IPS-20b (cell line): ENCODE results near the gene ATP2B1.
"Not testable (repeated sequence)": the region's sequence is repeated elsewhere in the genome, so short reads cannot be mapped to it uniquely, and the experiment has no call there.

Experiments used
- H3K27ac ChIP-seq: one replicate; pipeline ENCODE4 v1.5.1; 2013; ENCODE audit warnings: low read length
- H3K27me3 ChIP-seq: 2 replicates; pipeline ENCODE4 v1.6.1; 2013; ENCODE audit warnings: mild to moderate bottlenecking, low read length, inconsistent platforms; ENCODE audit not compliant: insufficient read depth
- H3K36me3 ChIP-seq: 2 replicates; pipeline ENCODE4 v1.6.1; 2013; ENCODE audit warnings: low read depth, mild to moderate bottlenecking, inconsistent platforms, low read length, moderate library complexity; ENCODE audit not compliant: insufficient read depth
- H3K4me1 ChIP-seq: 2 replicates; pipeline ENCODE4 v1.6.1; 2013; ENCODE audit warnings: mild to moderate bottlenecking, control low read depth, inconsistent platforms, low read length, moderate library complexity; ENCODE audit not compliant: insufficient read depth
- H3K4me3 ChIP-seq: 2 replicates; pipeline ENCODE4 v1.5.1; 2013; ENCODE audit warnings: mild to moderate bottlenecking, low read length, inconsistent platforms
- H3K9ac ChIP-seq: 2 replicates; pipeline ENCODE4 v1.6.1; 2013; ENCODE audit warnings: low read depth, mild to moderate bottlenecking, inconsistent platforms, low read length, moderate library complexity
- H3K9me3 ChIP-seq: 2 replicates; pipeline ENCODE4 v1.6.1; 2013; ENCODE audit warnings: mild to moderate bottlenecking, low read depth, low read length, inconsistent platforms; ENCODE audit not compliant: insufficient read depth

Gene ATP2B1

DNA sequence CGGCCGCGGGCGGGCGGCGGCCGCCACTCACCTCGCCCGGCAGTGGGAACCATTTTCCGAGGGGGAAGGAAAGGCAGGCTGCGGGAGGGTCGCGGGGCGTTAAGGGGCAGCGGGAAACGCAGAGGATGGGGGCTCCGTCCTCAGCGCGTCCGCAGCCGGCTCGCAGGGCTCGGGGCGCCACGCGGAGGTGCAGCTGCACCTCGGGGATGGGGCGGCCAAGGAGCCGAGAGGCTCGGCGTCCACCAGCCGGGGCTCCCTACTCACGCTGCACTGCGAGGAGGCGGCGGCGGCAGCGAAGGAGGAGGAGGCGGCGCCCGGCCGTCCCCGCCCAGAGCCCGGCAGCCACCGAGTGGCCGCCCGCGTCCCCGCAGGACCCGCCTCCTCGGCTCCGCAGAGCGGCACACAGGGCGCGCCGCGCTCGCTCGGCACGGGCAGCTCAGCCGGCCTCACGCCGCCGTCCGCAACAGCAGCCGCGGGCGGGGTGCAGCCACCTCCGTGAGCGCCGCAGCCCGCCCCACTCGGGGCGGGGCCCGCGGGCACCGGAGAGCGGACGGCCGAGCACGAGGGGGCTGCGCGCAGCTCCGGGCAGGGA is at the start of gene ATP2B1:
TSS of gene ATP2B1 (minus strand) at position 274 of the 592 bp plus-strand sequence. CDS start 52,952 bp downstream, outside the sequence.
- peaks cover 51% of the 10 kb centered on the region for H3K27me3 ChIP-seq
- peak within 1 kb of the TSS; percentile 85 for H3K9ac ChIP-seq
- peak within 1 kb of the TSS; percentile 93 for H3K4me3 ChIP-seq
- no peak within 1 kb of the TSS for H3K27ac ChIP-seq
- no peaks in the 10 kb centered on the region for H3K4me1 ChIP-seq
- H3K36me3 ChIP-seq, result no peaks in the 10 kb centered on the region
- H3K9me3 ChIP-seq, result no peaks in the 10 kb centered on the region

DNA sequence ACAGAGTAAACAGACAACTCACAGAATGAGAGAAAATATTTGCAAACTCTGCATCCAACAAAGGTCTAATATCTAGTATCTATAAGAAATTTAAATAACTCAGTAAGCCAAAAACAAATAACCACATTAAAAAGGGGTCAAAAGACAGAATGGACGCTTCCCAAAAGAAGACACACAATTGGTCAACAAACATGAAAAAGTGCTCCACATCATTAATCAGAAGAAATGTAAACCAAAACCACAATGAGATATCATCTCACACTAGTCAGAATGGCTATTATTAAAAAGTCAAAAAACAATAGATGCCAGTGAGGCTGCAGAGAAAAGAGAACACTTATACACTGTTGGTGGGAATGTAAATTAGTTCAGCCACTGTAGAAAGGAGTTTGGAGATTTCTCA is 49.3 kb upstream of the ATP2B1 start:
- not testable (repeated sequence) for H3K27ac ChIP-seq, H3K9ac ChIP-seq, H3K4me3 ChIP-seq, H3K27me3 ChIP-seq, H3K9me3 ChIP-seq, H3K36me3 ChIP-seq, H3K4me1 ChIP-seq

- Histone ChIP-seq H3K4me1 (no peaks in the 10 kb centered on the region), H3K27ac (no peak overlapping the region), H3K36me3 (no peaks in the 10 kb centered on the region), H3K9me3 (no peaks in the 10 kb centered on the region), H3K9ac (no peak overlapping the region), H3K4me3 (no peak overlapping the region), H3K27me3 (no peaks in the 10 kb centered on the region)
Measured at GRCh38 chr12:89756585-89757398, 48.2 kb upstream of the ATP2B1 start.

DNA sequence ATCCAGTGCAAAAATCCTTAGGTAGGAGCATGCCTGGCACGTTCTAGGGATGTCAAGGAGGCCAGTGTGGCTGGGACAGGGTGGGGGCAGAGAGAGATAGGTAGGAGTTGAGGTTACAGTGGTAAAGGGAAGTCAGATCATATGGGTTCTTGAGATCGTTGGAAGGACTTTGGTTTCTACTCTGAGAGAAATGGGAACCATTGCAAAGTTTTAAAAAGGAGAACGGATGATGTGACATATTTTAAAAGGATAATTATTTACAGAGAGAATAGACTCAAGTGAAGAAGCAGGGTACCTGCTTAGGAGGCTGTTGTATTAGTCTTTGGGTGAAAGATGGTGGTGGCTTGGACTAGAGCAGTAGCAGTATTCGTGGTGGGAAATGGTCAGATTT is 47.6 kb upstream of the ATP2B1 start:
- no peak overlapping the region for H3K4me3 ChIP-seq
- no peaks in the 10 kb centered on the region for H3K9me3 ChIP-seq
- H3K9ac ChIP-seq, result no peak overlapping the region
- no peak overlapping the region for H3K27ac ChIP-seq
- H3K36me3 ChIP-seq, result no peaks in the 10 kb centered on the region
- H3K27me3 ChIP-seq, result no peaks in the 10 kb centered on the region
- no peaks in the 10 kb centered on the region for H3K4me1 ChIP-seq

DNA sequence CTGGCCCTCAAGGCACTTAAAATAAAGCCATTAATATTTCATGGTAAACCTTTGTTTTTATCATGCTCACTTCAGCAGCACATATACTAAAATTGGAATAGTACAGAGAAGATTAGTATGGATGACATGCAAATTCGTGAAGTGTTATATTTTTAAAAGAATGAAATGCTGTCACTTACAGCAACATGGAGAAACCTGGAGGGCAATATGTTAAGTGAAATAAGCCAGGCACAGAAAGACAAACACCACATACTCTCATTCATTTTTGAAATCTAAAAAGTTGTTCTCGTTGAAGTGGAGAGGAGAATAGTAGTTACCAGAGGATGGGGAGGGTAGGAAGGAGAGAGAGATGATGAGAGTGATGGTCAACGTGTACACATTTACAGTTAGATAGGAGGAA is 45.4 kb upstream of the ATP2B1 start:
- no peak overlapping the region for H3K4me3 ChIP-seq
- no peak overlapping the region for H3K9ac ChIP-seq
- no peak overlapping the region for H3K27ac ChIP-seq
- H3K36me3 ChIP-seq, result no peaks in the 10 kb centered on the region
- no peaks in the 10 kb centered on the region for H3K9me3 ChIP-seq
- no peaks in the 10 kb centered on the region for H3K27me3 ChIP-seq
- H3K4me1 ChIP-seq, result no peaks in the 10 kb centered on the region

DNA sequence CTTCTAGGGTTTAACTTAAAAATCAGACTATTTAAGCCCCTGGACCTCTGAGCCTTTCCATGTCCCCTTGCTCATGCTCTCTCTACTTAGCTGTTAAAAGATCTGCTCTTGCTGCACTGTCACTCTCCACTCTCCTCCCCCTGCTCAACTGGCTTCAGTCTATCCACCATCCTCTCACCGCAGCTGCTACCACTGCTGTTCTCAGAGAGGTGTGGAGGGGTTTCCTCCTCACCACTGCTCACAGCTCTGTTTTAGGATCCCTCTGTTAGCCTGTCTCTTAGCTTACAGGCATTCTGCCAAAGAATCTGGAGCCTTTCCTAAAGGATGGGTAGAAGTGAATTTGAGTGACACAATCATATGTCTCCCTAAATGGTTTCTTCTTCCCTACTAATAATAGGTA is 43.7 kb upstream of the ATP2B1 start:
- Histone ChIP-seq H3K36me3 (no peaks in the 10 kb centered on the region), H3K9me3 (no peaks in the 10 kb centered on the region), H3K4me1 (no peaks in the 10 kb centered on the region), H3K27ac (no peak overlapping the region), H3K27me3 (no peaks in the 10 kb centered on the region), H3K4me3 (no peak overlapping the region), H3K9ac (no peak overlapping the region)

DNA sequence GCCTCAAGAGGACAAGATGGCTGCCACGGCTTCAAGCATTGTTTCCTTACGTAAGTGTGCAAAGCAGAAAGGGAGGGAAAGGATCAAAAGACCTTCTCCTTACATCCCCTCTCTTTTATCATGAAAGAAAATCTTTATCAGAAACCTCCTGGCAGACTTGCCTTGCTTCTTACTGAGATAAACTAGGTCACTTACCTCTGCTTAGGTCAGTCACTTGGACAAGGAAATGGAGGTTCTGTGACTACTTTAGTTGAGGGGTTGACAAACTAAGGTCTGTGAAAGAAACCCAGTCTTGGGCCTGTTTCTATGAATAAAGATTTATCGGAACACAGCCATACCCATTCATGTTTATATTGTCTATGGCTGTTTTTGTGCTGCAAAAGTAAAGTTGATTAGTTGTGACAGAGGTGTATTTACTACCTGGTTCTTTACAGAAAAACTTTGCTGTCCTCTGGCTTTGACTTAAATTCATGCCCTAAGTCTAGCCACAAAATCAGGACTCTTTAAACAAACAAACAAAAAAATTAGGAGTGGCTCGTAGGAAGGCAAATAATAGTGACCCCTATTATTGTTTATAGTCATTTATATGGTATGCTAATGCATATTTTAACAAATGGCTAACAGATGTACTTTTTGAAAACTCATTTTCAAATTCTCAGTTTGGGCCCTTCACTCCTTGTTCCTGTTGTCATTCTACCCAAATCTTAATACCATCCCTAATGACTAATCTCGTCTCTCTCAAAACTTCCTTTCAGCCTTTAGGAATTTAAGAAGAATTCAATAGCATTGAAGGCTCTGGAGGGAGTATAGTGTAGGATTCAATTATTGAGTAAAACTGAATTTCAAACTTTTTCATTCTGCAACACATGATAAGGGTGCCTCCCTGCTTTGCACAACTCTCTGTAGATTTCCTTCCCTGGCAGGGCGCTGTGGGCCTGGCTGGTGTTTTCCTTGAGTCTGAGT is 42.0 kb upstream of the ATP2B1 start:
- no peaks in the 10 kb centered on the region for H3K36me3 ChIP-seq
- no peaks in the 10 kb centered on the region for H3K27me3 ChIP-seq
- H3K9me3 ChIP-seq, result no peaks in the 10 kb centered on the region
- no peak overlapping the region for H3K27ac ChIP-seq
- H3K4me1 ChIP-seq, result no peaks in the 10 kb centered on the region
- H3K9ac ChIP-seq, result no peak overlapping the region
- no peak overlapping the region for H3K4me3 ChIP-seq

- Histone ChIP-seq H3K4me3 (no peak overlapping the region), H3K4me1 (no peaks in the 10 kb centered on the region), H3K36me3 (no peaks in the 10 kb centered on the region), H3K27me3 (no peaks in the 10 kb centered on the region), H3K9me3 (no peaks in the 10 kb centered on the region), H3K9ac (no peak overlapping the region), H3K27ac (no peak overlapping the region)
Measured at GRCh38 chr12:89748791-89749190, 40.2 kb upstream of the ATP2B1 start.

DNA sequence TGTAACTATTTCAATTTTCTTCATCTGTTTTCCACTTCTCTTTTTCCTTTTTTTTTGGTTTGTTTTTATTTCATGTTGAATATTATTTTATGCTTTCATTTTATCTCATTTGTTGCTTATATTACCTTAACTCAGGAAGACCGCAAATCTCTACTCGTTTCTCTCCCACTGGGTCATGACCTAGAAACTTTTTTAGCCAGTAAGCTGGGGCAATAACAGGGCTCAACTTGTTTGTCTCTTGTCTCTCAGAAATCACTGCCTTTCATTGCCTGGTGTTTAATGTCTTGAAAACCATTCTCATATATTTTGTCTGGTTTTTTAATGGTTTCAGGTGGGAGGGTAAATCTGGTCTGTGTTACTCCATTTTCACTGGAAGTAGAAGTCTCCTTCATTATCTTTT is 36.6 kb upstream of the ATP2B1 start:
- H3K9me3 ChIP-seq, result peaks cover 7% of the 10 kb centered on the region; the same call in 1 of the 2 replicates
- no peak overlapping the region for H3K4me3 ChIP-seq
- no peaks in the 10 kb centered on the region for H3K27me3 ChIP-seq
- H3K36me3 ChIP-seq, result no peaks in the 10 kb centered on the region
- no peak overlapping the region for H3K27ac ChIP-seq
- no peaks in the 10 kb centered on the region for H3K4me1 ChIP-seq
- H3K9ac ChIP-seq, result no peak overlapping the region

DNA sequence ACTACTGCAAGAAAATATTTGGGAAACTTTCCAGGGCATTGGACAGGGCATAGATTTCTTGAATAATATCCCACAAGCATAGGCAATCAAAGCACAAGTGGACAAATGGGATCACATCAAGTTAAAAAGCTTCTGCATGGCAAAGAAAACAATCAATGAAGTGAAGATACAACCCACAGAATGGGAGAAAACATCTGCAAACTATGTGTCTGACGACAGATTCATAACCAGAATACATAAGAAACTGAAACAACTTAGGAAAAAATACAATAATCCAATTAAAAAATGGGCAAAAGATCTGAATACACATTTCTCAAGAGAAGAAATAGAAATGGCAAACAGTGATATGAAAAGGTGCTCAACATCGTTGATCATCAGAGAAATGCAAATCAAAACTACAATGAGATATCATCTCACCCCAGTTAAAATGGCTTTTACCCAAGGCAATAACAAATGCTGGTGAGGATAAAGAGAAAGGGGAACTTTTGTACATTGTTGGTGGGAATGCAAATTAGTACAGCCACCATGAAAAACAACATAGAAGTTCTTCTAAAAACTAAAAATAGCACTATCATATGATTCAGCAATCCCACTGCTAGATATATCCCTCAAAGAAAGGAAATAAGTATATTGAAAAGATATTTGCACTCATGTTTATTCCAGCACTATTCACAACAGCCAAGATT is 33.8 kb upstream of the ATP2B1 start:
- no peak overlapping the region for H3K4me3 ChIP-seq
- H3K9ac ChIP-seq, result no peak overlapping the region
- no peak overlapping the region for H3K27ac ChIP-seq
- peaks cover 7% of the 10 kb centered on the region; the same call in 1 of the 2 replicates for H3K9me3 ChIP-seq
- no peaks in the 10 kb centered on the region for H3K27me3 ChIP-seq
- H3K4me1 ChIP-seq, result no peaks in the 10 kb centered on the region
- H3K36me3 ChIP-seq, result no peaks in the 10 kb centered on the region

- Histone ChIP-seq H3K27ac (no peak overlapping the region), H3K36me3 (no peaks in the 10 kb centered on the region), H3K9ac (no peak overlapping the region), H3K27me3 (no peaks in the 10 kb centered on the region), H3K4me3 (no peak overlapping the region), H3K9me3 (peaks cover 7% of the 10 kb centered on the region; the same call in 1 of the 2 replicates), H3K4me1 (no peaks in the 10 kb centered on the region)
Measured at GRCh38 chr12:89740943-89741342, 32.3 kb upstream of the ATP2B1 start.
